ENCODE data around the gene RFPL3. TPM values are rescaled to one million over a fixed set of nuclear protein-coding genes. Genes with fewer than 3 reads are reported as not detected.

The RFPL3 gene
- total RNA-seq, 2 donors from 2014 or later, result 1.7 TPM; not detected in 1

- DNase-seq (ENCODE audit: low spot score), result no peak
- Histone ChIP-seq H3K4me3 (no peak overlapping the region), H3K9me3 (no peaks in the 10 kb centered on the region), H3K36me3 (no peaks in the 10 kb centered on the region), H3K4me1 (replicated peaks) (no peaks in the 10 kb centered on the region), H3K27ac (no peak overlapping the region), H3K27me3 (replicated peaks; ENCODE audit: insufficient read depth) (no peaks in the 10 kb centered on the region)
- intact Hi-C loops (cut with DNase I), result no loop called here
- 78% methylated on average over 4 of the region's 4 CpGs for WGBS
- TF ChIP-seq POLR2AphosphoS5 (IDR thresholded peaks at IDR 0.05) (no peak), CTCF (IDR thresholded peaks at IDR 0.05) (no peak)
These were observed 44.9 kb upstream of the RFPL3 start for GRCh38 chr22:32312748-32313147.

- DNase-seq (ENCODE audit: low spot score), result no peak
- Histone ChIP-seq H3K4me3 (no peak overlapping the region), H3K27ac (no peak overlapping the region), H3K27me3 (replicated peaks; ENCODE audit: insufficient read depth) (no peaks in the 10 kb centered on the region), H3K9me3 (no peaks in the 10 kb centered on the region), H3K36me3 (no peaks in the 10 kb centered on the region), H3K4me1 (replicated peaks) (no peaks in the 10 kb centered on the region)
- TF ChIP-seq POLR2AphosphoS5 (IDR thresholded peaks at IDR 0.05), result no peak
- TF ChIP-seq POLR2A (IDR thresholded peaks at IDR 0.05), result no peak
- no peak for TF ChIP-seq CTCF (IDR thresholded peaks at IDR 0.05)
- intact Hi-C loops (cut with DNase I), result no loop called here
These were observed 44.1 kb upstream of the RFPL3 start for GRCh38 chr22:32313532-32313931.

- TF ChIP-seq CTCF (IDR thresholded peaks at IDR 0.05), result no peak
- no peak for TF ChIP-seq POLR2A (IDR thresholded peaks at IDR 0.05)
- no peak for TF ChIP-seq POLR2AphosphoS5 (IDR thresholded peaks at IDR 0.05)
- H3K27me3 ChIP-seq (replicated peaks; ENCODE audit: insufficient read depth), result no peaks in the 10 kb centered on the region
- WGBS, result 38% methylated on average over 1 of the region's 1 CpG
- no peak overlapping the region for H3K4me3 ChIP-seq
- H3K27ac ChIP-seq, result no peak overlapping the region
- H3K36me3 ChIP-seq, result no peaks in the 10 kb centered on the region
- DNase-seq (ENCODE audit: low spot score), result no peak
- H3K9me3 ChIP-seq, result no peaks in the 10 kb centered on the region
- no peaks in the 10 kb centered on the region for H3K4me1 ChIP-seq (replicated peaks)
- intact Hi-C loops (cut with DNase I), result no loop called here
These were observed 40.1 kb upstream of the RFPL3 start for GRCh38 chr22:32317524-32317923.

GRCh38 chr22:32318361-32318760 is 39.3 kb upstream of the RFPL3 start:
- no peaks in the 10 kb centered on the region for H3K27me3 ChIP-seq (replicated peaks; ENCODE audit: insufficient read depth)
- intact Hi-C loops (cut with DNase I), result no loop called here
- H3K9me3 ChIP-seq, result no peaks in the 10 kb centered on the region
- no peak overlapping the region for H3K4me3 ChIP-seq
- no peak for TF ChIP-seq POLR2AphosphoS5 (IDR thresholded peaks at IDR 0.05)
- no peak for TF ChIP-seq POLR2A (IDR thresholded peaks at IDR 0.05)
- no peak for TF ChIP-seq CTCF (IDR thresholded peaks at IDR 0.05)
- no peaks in the 10 kb centered on the region for H3K4me1 ChIP-seq (replicated peaks)
- H3K27ac ChIP-seq, result no peak overlapping the region
- H3K36me3 ChIP-seq, result no peaks in the 10 kb centered on the region
- DNase-seq (ENCODE audit: low spot score), result no peak
- 95% methylated on average over 1 of the region's 1 CpG for WGBS

GRCh38 chr22:32319861-32320406 is 37.7 kb upstream of the RFPL3 start:
- TF ChIP-seq POLR2A (IDR thresholded peaks at IDR 0.05) (no peak), POLR2AphosphoS5 (IDR thresholded peaks at IDR 0.05) (no peak), CTCF (IDR thresholded peaks at IDR 0.05) (no peak)
- WGBS, result 21% methylated on average over 8 of the region's 8 CpGs
- DNase-seq (ENCODE audit: low spot score), result no peak
- intact Hi-C loops (cut with DNase I), result no loop called here
- Histone ChIP-seq H3K36me3 (no peaks in the 10 kb centered on the region), H3K4me3 (no peak overlapping the region), H3K27ac (no peak overlapping the region), H3K27me3 (replicated peaks; ENCODE audit: insufficient read depth) (no peaks in the 10 kb centered on the region), H3K9me3 (no peaks in the 10 kb centered on the region), H3K4me1 (replicated peaks) (no peaks in the 10 kb centered on the region)
